Upper lobe of left lung (tissue), 4 donors: ENCODE measurements around the gene SYNE2.

Source experiments
- EP300 ChIP-seq, 4 donors: sonication (generic); formaldehyde crosslinking; IDR thresholded peaks; one replicate each; pipeline ENCODE4 v1.5.1; 2017; ENCODE audit warnings: antibody characterized with exemption in 4 of 4, control low read depth in 2 of 4
- POLR2A ChIP-seq, 4 donors: fragments of 450-650 bp; IDR thresholded peaks; one replicate each; pipeline ENCODE4 v1.5.1; 2016 to 2017; ENCODE audit warnings: antibody characterized with exemption in 4 of 4, mild to moderate bottlenecking in 2 of 4
- POLR2AphosphoS5 ChIP-seq, 2 donors: sonication (generic); formaldehyde crosslinking; IDR thresholded peaks; one replicate each; pipeline ENCODE4 v1.5.1; 2017; ENCODE audit warnings: antibody characterized with exemption in 2 of 2
- TF ChIP-seq, protein P1 (sequence below), 6 experiments: fragments of 450-650 bp in 4 of 6; fragments of 200-600 bp in 2 of 6; sonication (generic) in 2 of 6; IDR thresholded peaks; one replicate each; pipeline ENCODE4 v1.5.1; 2016 to 2019; ENCODE audit warnings: antibody characterized with exemption in 6 of 6

- TF ChIP-seq, protein P1, sequence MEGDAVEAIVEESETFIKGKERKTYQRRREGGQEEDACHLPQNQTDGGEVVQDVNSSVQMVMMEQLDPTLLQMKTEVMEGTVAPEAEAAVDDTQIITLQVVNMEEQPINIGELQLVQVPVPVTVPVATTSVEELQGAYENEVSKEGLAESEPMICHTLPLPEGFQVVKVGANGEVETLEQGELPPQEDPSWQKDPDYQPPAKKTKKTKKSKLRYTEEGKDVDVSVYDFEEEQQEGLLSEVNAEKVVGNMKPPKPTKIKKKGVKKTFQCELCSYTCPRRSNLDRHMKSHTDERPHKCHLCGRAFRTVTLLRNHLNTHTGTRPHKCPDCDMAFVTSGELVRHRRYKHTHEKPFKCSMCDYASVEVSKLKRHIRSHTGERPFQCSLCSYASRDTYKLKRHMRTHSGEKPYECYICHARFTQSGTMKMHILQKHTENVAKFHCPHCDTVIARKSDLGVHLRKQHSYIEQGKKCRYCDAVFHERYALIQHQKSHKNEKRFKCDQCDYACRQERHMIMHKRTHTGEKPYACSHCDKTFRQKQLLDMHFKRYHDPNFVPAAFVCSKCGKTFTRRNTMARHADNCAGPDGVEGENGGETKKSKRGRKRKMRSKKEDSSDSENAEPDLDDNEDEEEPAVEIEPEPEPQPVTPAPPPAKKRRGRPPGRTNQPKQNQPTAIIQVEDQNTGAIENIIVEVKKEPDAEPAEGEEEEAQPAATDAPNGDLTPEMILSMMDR (IDR thresholded peaks at IDR 0.05): no peak
- TF ChIP-seq POLR2A (IDR thresholded peaks at IDR 0.05) (no peak), EP300 (IDR thresholded peaks at IDR 0.05) (no peak), POLR2AphosphoS5 (IDR thresholded peaks at IDR 0.05) (no peak)
These were observed 111.3 kb downstream of the SYNE2 start for GRCh38 chr14:63964113-63964512.
